ENCODE data around the gene RASSF8.

Gene RASSF8

GRCh38 chr12:26114720-26115401, 156.4 kb downstream of the RASSF8 start:
- TF ChIP-seq GATA3 (IDR thresholded peaks at IDR 0.05; ENCODE audit: low read depth, low read length): no peak
- TF ChIP-seq GATA2 (IDR thresholded peaks at IDR 0.05; ENCODE audit: low read depth, low read length): no peak

- TF ChIP-seq GATA2 (IDR thresholded peaks at IDR 0.05; ENCODE audit: low read depth, low read length): no peak
- TF ChIP-seq GATA3 (IDR thresholded peaks at IDR 0.05; ENCODE audit: low read depth, low read length): no peak
Observed at GRCh38 chr12:26116829-26117715, 158.6 kb downstream of the RASSF8 start.

- TF ChIP-seq GATA2 (IDR thresholded peaks at IDR 0.05; ENCODE audit: low read depth, low read length): no peak
- no peak for TF ChIP-seq GATA3 (IDR thresholded peaks at IDR 0.05; ENCODE audit: low read depth, low read length)
Observed at GRCh38 chr12:26118308-26118707, 159.8 kb downstream of the RASSF8 start.

GRCh38 chr12:26119391-26119989, 161.0 kb downstream of the RASSF8 start:
- TF ChIP-seq GATA3 (IDR thresholded peaks at IDR 0.05; ENCODE audit: low read depth, low read length): no peak
- no peak for TF ChIP-seq GATA2 (IDR thresholded peaks at IDR 0.05; ENCODE audit: low read depth, low read length)

GRCh38 chr12:26120561-26121274, 162.2 kb downstream of the RASSF8 start:
- TF ChIP-seq GATA2 (IDR thresholded peaks at IDR 0.05; ENCODE audit: low read depth, low read length): no peak
- no peak for TF ChIP-seq GATA3 (IDR thresholded peaks at IDR 0.05; ENCODE audit: low read depth, low read length)

- TF ChIP-seq GATA3 (IDR thresholded peaks at IDR 0.05; ENCODE audit: low read depth, low read length) (no peak), GATA2 (IDR thresholded peaks at IDR 0.05; ENCODE audit: low read depth, low read length) (no peak)
Observed at GRCh38 chr12:26121323-26122060, 163.0 kb downstream of the RASSF8 start.

- TF ChIP-seq GATA3 (IDR thresholded peaks at IDR 0.05; ENCODE audit: low read depth, low read length): no peak
- no peak for TF ChIP-seq GATA2 (IDR thresholded peaks at IDR 0.05; ENCODE audit: low read depth, low read length)
Observed at GRCh38 chr12:26122061-26122680, 163.7 kb downstream of the RASSF8 start.

GRCh38 chr12:26122681-26123481, 164.4 kb downstream of the RASSF8 start:
- no peak for TF ChIP-seq GATA2 (IDR thresholded peaks at IDR 0.05; ENCODE audit: low read depth, low read length)
- no peak for TF ChIP-seq GATA3 (IDR thresholded peaks at IDR 0.05; ENCODE audit: low read depth, low read length)

- no peak for TF ChIP-seq GATA3 (IDR thresholded peaks at IDR 0.05; ENCODE audit: low read depth, low read length)
- no peak for TF ChIP-seq GATA2 (IDR thresholded peaks at IDR 0.05; ENCODE audit: low read depth, low read length)
Observed at GRCh38 chr12:26123482-26123980, 165.0 kb downstream of the RASSF8 start.

GRCh38 chr12:26124446-26125399, 166.2 kb downstream of the RASSF8 start, which contains the start of gene BHLHE41:
TSS of gene BHLHE41 (minus strand) at chr12:26125037. CDS start at chr12:26124779, 258 bp downstream.
- TF ChIP-seq GATA3 (IDR thresholded peaks at IDR 0.05; ENCODE audit: low read depth, low read length): no peak
- TF ChIP-seq GATA2 (IDR thresholded peaks at IDR 0.05; ENCODE audit: low read depth, low read length): no peak
